ENCODE data around the gene C3orf38. TPM values are rescaled to one million over a fixed set of nuclear protein-coding genes. Genes with fewer than 3 reads are reported as not detected.
"Not testable (repeated sequence)": the region's sequence is repeated elsewhere in the genome, so short reads cannot be mapped to it uniquely, and the experiment has no call there.

C3orf38 gene
- total and polyA plus RNA-seq, 7 experiments from 2014 or later: 19.4 to 40.2 (median 33.4) TPM

GRCh38 chr3:88167173-88167572, 17.4 kb downstream of the C3orf38 start:
- no peak for DNase-seq
- no peak overlapping the region for H3K27ac Mint-ChIP-seq
- Histone ChIP-seq H3K4me1 (ENCODE audit: control insufficient read depth in 2 of 2, insufficient read depth in 2 of 2, low read length in 2 of 2) (no peaks in the 10 kb centered on the region), H3K9me3 (ENCODE audit: control insufficient read depth in 2 of 3, low read length in 3 of 3) (no peaks in the 10 kb centered on the region), H3K36me3 (ENCODE audit: control insufficient read depth in 2 of 3, insufficient read depth in 3 of 3, low read length in 3 of 3) (peaks cover 0 to 5% (median 0%) of the 10 kb centered on the region in 3 experiments), H3K27me3 (ENCODE audit: control insufficient read depth in 2 of 2, insufficient read depth in 2 of 2, low read length in 2 of 2) (no peaks in the 10 kb centered on the region), H3K27ac (ENCODE audit: low read depth, low read length) (no peak overlapping the region), H3K4me3 (ENCODE audit: low read length) (no peak overlapping the region)
- CTCF ChIA-PET: no interaction called here
- H3K4me1 Mint-ChIP-seq: peaks cover 3 to 18% (median 10%) of the 10 kb centered on the region in 7 donors
- peaks cover 0 to 4% (median 0%) of the 10 kb centered on the region in 11 donors for H3K9me3 Mint-ChIP-seq
- intact Hi-C loops (cut with micrococcal nuclease): no loop called here
- no peak overlapping the region for H3K4me3 Mint-ChIP-seq
- H3K36me3 Mint-ChIP-seq: peaks cover 5 to 50% (median 22%) of the 10 kb centered on the region in 5 donors
- no peak for ATAC-seq
- POLR2A ChIA-PET: interaction anchor here (0.6 kb wide), 1 partner anchor 57 kb away, joined by 4 read pairs; no protein-coding TSS in a partner anchor
- no peaks in the 10 kb centered on the region for H3K27me3 Mint-ChIP-seq

GRCh38 chr3:88167704-88168103, 17.9 kb downstream of the C3orf38 start:
- Mint-ChIP-seq H3K36me3 (peaks cover 5 to 49% (median 20%) of the 10 kb centered on the region in 5 donors), H3K27ac (no peak overlapping the region), H3K9me3 (peaks cover 0 to 4% (median 0%) of the 10 kb centered on the region in 11 donors), H3K27me3 (no peaks in the 10 kb centered on the region), H3K4me3 (no peak overlapping the region), H3K4me1 (peaks cover 3 to 14% (median 8%) of the 10 kb centered on the region in 7 donors)
- H3K27me3 ChIP-seq (ENCODE audit: control insufficient read depth in 2 of 2, insufficient read depth in 2 of 2, low read length in 2 of 2): no peaks in the 10 kb centered on the region
- no peaks in the 10 kb centered on the region for H3K4me1 ChIP-seq (ENCODE audit: control insufficient read depth in 2 of 2, insufficient read depth in 2 of 2, low read length in 2 of 2)
- ChIA-PET CTCF (no interaction called here), POLR2A (interaction anchor here (0.6 kb wide), 1 partner anchor 58 kb away, joined by 4 read pairs; no protein-coding TSS in a partner anchor)
- peaks cover 0 to 4% (median 0%) of the 10 kb centered on the region in 3 experiments for H3K36me3 ChIP-seq (ENCODE audit: control insufficient read depth in 2 of 3, insufficient read depth in 3 of 3, low read length in 3 of 3)
- H3K4me3 ChIP-seq (ENCODE audit: low read length): no peak overlapping the region
- H3K27ac ChIP-seq (ENCODE audit: low read depth, low read length): no peak overlapping the region
- H3K9me3 ChIP-seq (ENCODE audit: control insufficient read depth in 2 of 3, low read length in 3 of 3): no peaks in the 10 kb centered on the region
- ATAC-seq (no peak), DNase-seq (no peak)
- intact Hi-C loops (cut with micrococcal nuclease): no loop called here

- POLR2A ChIA-PET: interaction anchor here (0.7 kb wide), 1 partner anchor 914 kb away, joined by 4 read pairs; no protein-coding TSS in a partner anchor
- intact Hi-C loops (cut with micrococcal nuclease): no loop called here
- H3K36me3 Mint-ChIP-seq: peaks cover 4 to 47% (median 16%) of the 10 kb centered on the region in 5 donors
- Histone ChIP-seq H3K4me3 (ENCODE audit: low read length) (no peak overlapping the region), H3K27me3 (ENCODE audit: control insufficient read depth in 2 of 2, insufficient read depth in 2 of 2, low read length in 2 of 2) (no peaks in the 10 kb centered on the region), H3K36me3 (ENCODE audit: control insufficient read depth in 2 of 3, insufficient read depth in 3 of 3, low read length in 3 of 3) (no peaks in the 10 kb centered on the region), H3K4me1 (ENCODE audit: control insufficient read depth in 2 of 2, insufficient read depth in 2 of 2, low read length in 2 of 2) (no peaks in the 10 kb centered on the region), H3K9me3 (ENCODE audit: control insufficient read depth in 2 of 3, low read length in 3 of 3) (no peaks in the 10 kb centered on the region), H3K27ac (ENCODE audit: low read depth, low read length) (no peak overlapping the region)
- no peak for DNase-seq
- ATAC-seq: no peak
- no peak overlapping the region for H3K4me3 Mint-ChIP-seq
- H3K9me3 Mint-ChIP-seq: peaks cover 0 to 4% (median 0%) of the 10 kb centered on the region in 11 donors
- no peaks in the 10 kb centered on the region for H3K27me3 Mint-ChIP-seq
- H3K27ac Mint-ChIP-seq: no peak overlapping the region
- CTCF ChIA-PET: no interaction called here
- H3K4me1 Mint-ChIP-seq: peaks cover 0 to 10% (median 6%) of the 10 kb centered on the region in 7 donors
Observed at GRCh38 chr3:88168171-88168570, 18.4 kb downstream of the C3orf38 start.

GRCh38 chr3:88180398-88180999, 30.7 kb downstream of the C3orf38 start:
- DNase-seq: peak in 7 of 9 donors; percentile 9 to 38 (median 30)
- Histone ChIP-seq H3K27me3 (ENCODE audit: control insufficient read depth in 2 of 2, insufficient read depth in 2 of 2, low read length in 2 of 2) (no peaks in the 10 kb centered on the region), H3K4me3 (ENCODE audit: low read length) (no peak overlapping the region), H3K27ac (ENCODE audit: low read depth, low read length) (no peak overlapping the region), H3K9me3 (ENCODE audit: control insufficient read depth in 2 of 3, low read length in 3 of 3) (no peaks in the 10 kb centered on the region), H3K4me1 (ENCODE audit: control insufficient read depth in 2 of 2, insufficient read depth in 2 of 2, low read length in 2 of 2) (no peaks in the 10 kb centered on the region), H3K36me3 (ENCODE audit: control insufficient read depth in 2 of 3, insufficient read depth in 3 of 3, low read length in 3 of 3) (no peaks in the 10 kb centered on the region)
- POLR2A ChIA-PET: no interaction called here
- CTCF ChIA-PET: interaction anchor here (0.8 to 1.9 kb wide), 3 partner anchors 70 to 882 kb away, joined by 3 to 12 read pairs (median 3); no protein-coding TSS in a partner anchor
- peaks cover 2 to 28% (median 14%) of the 10 kb centered on the region in 11 donors for H3K9me3 Mint-ChIP-seq
- peaks cover 0 to 11% (median 5%) of the 10 kb centered on the region in 5 donors for H3K36me3 Mint-ChIP-seq
- H3K4me1 Mint-ChIP-seq: peaks cover 0 to 8% (median 0%) of the 10 kb centered on the region in 7 donors
- peaks cover 0 to 14% (median 4%) of the 10 kb centered on the region in 5 donors for H3K27me3 Mint-ChIP-seq
- no peak overlapping the region for H3K27ac Mint-ChIP-seq
- H3K4me3 Mint-ChIP-seq: no peak overlapping the region
- ATAC-seq: no peak
- intact Hi-C loops (cut with micrococcal nuclease): loop anchor here (1.0 to 2.0 kb wide), 5 partner anchors 178 to 920 kb away; no protein-coding TSS in a partner anchor

GRCh38 chr3:88182165-88182918, 32.6 kb downstream of the C3orf38 start:
- CTCF ChIA-PET: interaction anchor here (0.7 to 2.3 kb wide), 2 partner anchors 8 to 831 kb away, joined by 3 to 9 read pairs; no protein-coding TSS in a partner anchor
- peaks cover 2 to 45% (median 14%) of the 10 kb centered on the region in 11 donors for H3K9me3 Mint-ChIP-seq

GRCh38 chr3:88188436-88188835, 38.7 kb downstream of the C3orf38 start:
- Histone ChIP-seq H3K4me3 (ENCODE audit: low read length) (no peak overlapping the region), H3K9me3 (ENCODE audit: control insufficient read depth in 2 of 3, low read length in 3 of 3) (no peaks in the 10 kb centered on the region), H3K27me3 (ENCODE audit: control insufficient read depth in 2 of 2, insufficient read depth in 2 of 2, low read length in 2 of 2) (no peaks in the 10 kb centered on the region), H3K27ac (ENCODE audit: low read depth, low read length) (no peak overlapping the region), H3K36me3 (ENCODE audit: control insufficient read depth in 2 of 3, insufficient read depth in 3 of 3, low read length in 3 of 3) (no peaks in the 10 kb centered on the region), H3K4me1 (ENCODE audit: control insufficient read depth in 2 of 2, insufficient read depth in 2 of 2, low read length in 2 of 2) (no peaks in the 10 kb centered on the region)
- peaks cover 0 to 44% (median 16%) of the 10 kb centered on the region in 11 donors for H3K9me3 Mint-ChIP-seq
- H3K36me3 Mint-ChIP-seq: peaks cover 0 to 6% (median 0%) of the 10 kb centered on the region in 5 donors
- POLR2A ChIA-PET: no interaction called here
- H3K4me1 Mint-ChIP-seq: peaks cover 0 to 2% (median 0%) of the 10 kb centered on the region in 7 donors
- DNase-seq (no peak), ATAC-seq (no peak)
- no peak overlapping the region for H3K27ac Mint-ChIP-seq
- intact Hi-C loops (cut with micrococcal nuclease): no loop called here
- H3K27me3 Mint-ChIP-seq: peaks cover 0 to 10% (median 0%) of the 10 kb centered on the region in 5 donors
- CTCF ChIA-PET: no interaction called here
- no peak overlapping the region for H3K4me3 Mint-ChIP-seq

More at GRCh38 chr3:88182165-88182918, 32.6 kb downstream of the C3orf38 start:
- Mint-ChIP-seq H3K36me3 (peaks cover 0 to 11% (median 5%) of the 10 kb centered on the region in 5 donors), H3K27me3 (peaks cover 0 to 14% (median 4%) of the 10 kb centered on the region in 5 donors)
- ATAC-seq; H3K4me3 ChIP-seq (ENCODE audit: low read length); H3K27me3 ChIP-seq (ENCODE audit: control insufficient read depth in 2 of 2, insufficient read depth in 2 of 2, low read length in 2 of 2); H3K27ac ChIP-seq (ENCODE audit: low read depth, low read length); intact Hi-C loops (cut with micrococcal nuclease); H3K4me1 Mint-ChIP-seq; H3K4me3 Mint-ChIP-seq; H3K27ac Mint-ChIP-seq; H3K4me1 ChIP-seq (ENCODE audit: control insufficient read depth in 2 of 2, insufficient read depth in 2 of 2, low read length in 2 of 2); H3K36me3 ChIP-seq (ENCODE audit: control insufficient read depth in 2 of 3, insufficient read depth in 3 of 3, low read length in 3 of 3); POLR2A ChIA-PET; H3K9me3 ChIP-seq (ENCODE audit: control insufficient read depth in 2 of 3, low read length in 3 of 3); DNase-seq: not testable (repeated sequence)

All from naive thymus-derived CD4-positive, alpha-beta T cell (primary cell).